ENCODE data around the gene KATNAL2.

Gene KATNAL2

GRCh38 chr18:47036927-47037578, 119.7 kb downstream of the KATNAL2 start:
- H3K9me2 ChIP-seq (replicated peaks; ENCODE audit: insufficient read depth, low read length): no peaks in the 10 kb centered on the region
- H3K9ac ChIP-seq (ENCODE audit: low read length): no peak overlapping the region
- no peaks in the 10 kb centered on the region for H3K36me3 ChIP-seq (ENCODE audit: low read length)
- H4K20me1 ChIP-seq (ENCODE audit: low read depth, low read length): peaks cover 9% of the 10 kb centered on the region; the same call in 1 of the 2 replicates
- H2AFZ ChIP-seq (ENCODE audit: low read depth, low read length, severe bottlenecking): no peak overlapping the region
- H3K4me2 ChIP-seq (ENCODE audit: low read depth, low read length, poor library complexity, severe bottlenecking): no peak overlapping the region
- TF ChIP-seq CTCF (IDR thresholded peaks at IDR 0.05; ENCODE audit: insufficient read depth, low read length, poor library complexity, severe bottlenecking) (no peak), EZH2phosphoT487 (conservative IDR thresholded peaks at IDR 0.05; ENCODE audit: low read length) (no peak)
- H3K27me3 ChIP-seq (ENCODE audit: low read length): no peaks in the 10 kb centered on the region
- 0 out of 2 replicates have a peak, but pooled peaks cover 5% of the 10 kb centered on the region for H3K79me2 ChIP-seq (ENCODE audit: insufficient read depth, low read length)
- no peak overlapping the region for H3K4me3 ChIP-seq (ENCODE audit: insufficient read depth, low read length, poor library complexity, severe bottlenecking)
- H3F3A ChIP-seq (ENCODE audit: insufficient read depth): 0 out of 2 replicates have a peak, but pooled peaks cover 6% of the 10 kb centered on the region
- no peak overlapping the region for H3K27ac ChIP-seq (ENCODE audit: low read depth, low read length)
- H3K9me3 ChIP-seq (ENCODE audit: insufficient read depth, low read length): no peaks in the 10 kb centered on the region

GRCh38 chr18:47040982-47041381, 123.6 kb downstream of the KATNAL2 start:
- Histone ChIP-seq H3K9ac (ENCODE audit: low read length) (no peak overlapping the region), H3K27me3 (ENCODE audit: low read length) (no peaks in the 10 kb centered on the region), H3F3A (ENCODE audit: insufficient read depth) (0 out of 2 replicates have a peak, but pooled peaks cover 6% of the 10 kb centered on the region), H3K36me3 (ENCODE audit: low read length) (no peaks in the 10 kb centered on the region), H3K9me3 (ENCODE audit: insufficient read depth, low read length) (no peaks in the 10 kb centered on the region), H3K4me3 (ENCODE audit: insufficient read depth, low read length, poor library complexity, severe bottlenecking) (no peak overlapping the region), H3K27ac (ENCODE audit: low read depth, low read length) (no peak overlapping the region), H3K79me2 (ENCODE audit: insufficient read depth, low read length) (no peaks in the 10 kb centered on the region), H4K20me1 (ENCODE audit: low read depth, low read length) (peaks cover 9% of the 10 kb centered on the region; the same call in 1 of the 2 replicates), H3K4me2 (ENCODE audit: low read depth, low read length, poor library complexity, severe bottlenecking) (no peak overlapping the region), H3K9me2 (replicated peaks; ENCODE audit: insufficient read depth, low read length) (no peaks in the 10 kb centered on the region), H2AFZ (ENCODE audit: low read depth, low read length, severe bottlenecking) (no peak overlapping the region)
- TF ChIP-seq EZH2phosphoT487 (conservative IDR thresholded peaks at IDR 0.05; ENCODE audit: low read length): no peak
- TF ChIP-seq CTCF (IDR thresholded peaks at IDR 0.05; ENCODE audit: insufficient read depth, low read length, poor library complexity, severe bottlenecking): no peak

GRCh38 chr18:47050468-47050867, 133.1 kb downstream of the KATNAL2 start:
- Histone ChIP-seq H3K9me2 (replicated peaks; ENCODE audit: insufficient read depth, low read length) (no peaks in the 10 kb centered on the region), H3K4me3 (ENCODE audit: insufficient read depth, low read length, poor library complexity, severe bottlenecking) (no peak overlapping the region), H3K27ac (ENCODE audit: low read depth, low read length) (no peak overlapping the region), H3K9ac (ENCODE audit: low read length) (no peak overlapping the region), H3K36me3 (ENCODE audit: low read length) (no peaks in the 10 kb centered on the region), H3K9me3 (ENCODE audit: insufficient read depth, low read length) (no peaks in the 10 kb centered on the region), H2AFZ (ENCODE audit: low read depth, low read length, severe bottlenecking) (no peak overlapping the region), H3K27me3 (ENCODE audit: low read length) (no peaks in the 10 kb centered on the region), H3K79me2 (ENCODE audit: insufficient read depth, low read length) (no peaks in the 10 kb centered on the region), H3K4me2 (ENCODE audit: low read depth, low read length, poor library complexity, severe bottlenecking) (no peak overlapping the region), H4K20me1 (ENCODE audit: low read depth, low read length) (no peaks in the 10 kb centered on the region), H3F3A (ENCODE audit: insufficient read depth) (no peaks in the 10 kb centered on the region)
- no peak for TF ChIP-seq EZH2phosphoT487 (conservative IDR thresholded peaks at IDR 0.05; ENCODE audit: low read length)
- peak; percentile 65 for TF ChIP-seq CTCF (IDR thresholded peaks at IDR 0.05; ENCODE audit: insufficient read depth, low read length, poor library complexity, severe bottlenecking)

All from SU-DHL-6 (cell line).